Keratinocyte (primary cell): Measurements from ENCODE around the gene MAP3K4. TPM values are rescaled to one million over a fixed set of nuclear protein-coding genes. Genes with fewer than 3 reads are reported as not detected.

Source experiments
- DNase-seq: peaks from one replicate; pipeline ENCODE4 v3.0.0-alpha.2; 2011; ENCODE audit warnings: low read depth, missing footprints, low spot score
- FAIRE-seq: peaks from 2 replicates; lab custom pipeline; 2011; peaks lifted over from hg19 to GRCh38; lab: Jason Lieb, UNC
- H2AFZ ChIP-seq: 2 replicates; pipeline ENCODE4 v1.6.0; 2012; ENCODE audit warnings: low read length, control low read depth, inconsistent platforms; ENCODE audit not compliant: control insufficient read depth
- H3K27ac ChIP-seq: 2 replicates; pipeline ENCODE4 v1.5.1; 2011; ENCODE audit warnings: low read length; ENCODE audit not compliant: control insufficient read depth, insufficient read depth
- H3K27me3 ChIP-seq: 3 replicates; pipeline ENCODE4 v1.6.0; 2011; ENCODE audit warnings: low read length; ENCODE audit not compliant: control insufficient read depth, insufficient read depth; ENCODE audit errors: extremely low read depth
- H3K36me3 ChIP-seq, 2 experiments: 2 replicates in 1 of 2; 3 replicates in 1 of 2; pipeline ENCODE4 v1.5.1; 2011; ENCODE audit warnings: low read length in 2 of 2, mild to moderate bottlenecking in 1 of 2; ENCODE audit not compliant: control insufficient read depth in 2 of 2, insufficient read depth in 2 of 2; ENCODE audit errors: extremely low read depth in 1 of 2
- H3K4me1 ChIP-seq: 3 replicates; pipeline ENCODE4 v1.5.1; 2011; ENCODE audit warnings: low read length; ENCODE audit not compliant: control insufficient read depth, insufficient read depth; ENCODE audit errors: extremely low read depth
- H3K4me2 ChIP-seq: 3 replicates; pipeline ENCODE4 v1.6.0; 2011; ENCODE audit warnings: low read depth, low read length; ENCODE audit not compliant: control insufficient read depth, insufficient read depth; ENCODE audit errors: extremely low read depth
- H3K4me3 ChIP-seq, 3 experiments: fragments of 200-600 bp in 1 of 3; sonication (generic) in 1 of 3; 2 replicates in 2 of 3; 3 replicates in 1 of 3; pipeline ENCODE4 v1.5.1; 2011 to 2016; ENCODE audit warnings: low read length in 3 of 3, mild to moderate bottlenecking in 3 of 3, control low read depth in 2 of 3, inconsistent platforms in 1 of 3, low read depth in 1 of 3, mixed read lengths in 1 of 3, mixed run types in 1 of 3, moderate library complexity in 1 of 3; ENCODE audit not compliant: control insufficient read depth in 2 of 3, insufficient read depth in 2 of 3; ENCODE audit errors: extremely low read depth in 1 of 3
- H3K79me2 ChIP-seq: 2 replicates; pipeline ENCODE4 v1.6.0; 2012; ENCODE audit warnings: low read length; ENCODE audit not compliant: control insufficient read depth, insufficient read depth
- H3K9ac ChIP-seq: 3 replicates; pipeline ENCODE4 v1.6.0; 2011; ENCODE audit warnings: low read length; ENCODE audit not compliant: control insufficient read depth, insufficient read depth; ENCODE audit errors: extremely low read depth
- H3K9me1 ChIP-seq: 3 replicates; pipeline ENCODE4 v1.6.0; 2011; ENCODE audit warnings: low read length; ENCODE audit not compliant: control insufficient read depth, insufficient read depth; ENCODE audit errors: extremely low read depth
- H3K9me3 ChIP-seq: 2 replicates; pipeline ENCODE4 v1.5.1; 2012; ENCODE audit warnings: low read depth, low read length; ENCODE audit not compliant: control insufficient read depth
- H4K20me1 ChIP-seq: 3 replicates; pipeline ENCODE4 v1.6.0; 2011; ENCODE audit warnings: low read length; ENCODE audit not compliant: control insufficient read depth, insufficient read depth; ENCODE audit errors: extremely low read depth
- EZH2 ChIP-seq: IDR thresholded peaks from one replicate; pipeline ENCODE4 v1.6.1; 2012; ENCODE audit warnings: inconsistent platforms, mild to moderate bottlenecking, low read length, moderate library complexity
- dilution Hi-C: fragments of 300-500 bp; cut with MboI; formaldehyde crosslinking; loops from one replicate; pipeline ENCODE4 v1.7.0; 2020; ENCODE audit warnings: low sequenced_read_pairs; ENCODE audit not compliant: extremely low pct_ligation_motif_present
- polyA plus RNA-seq, 5 experiments: library from polyadenylated mRNA; depleted of rRNA in 3 of 5; stranded (reverse) in 3 of 5; stranded (forward) in 1 of 5; unstranded in 1 of 5; fragments of >200 nt; gene quantifications; 1 replicate in 1 of 5; 2 replicates in 3 of 5; 3 replicates in 1 of 5; pipeline versions ENCODE4 v1.2.1 to v1.2.3, GENCODE V29; 2011 to 2012; ENCODE audit warnings: missing spikeins in 2 of 5, low read depth in 1 of 5, low replicate concordance in 1 of 5
- TF ChIP-seq, protein P1 (sequence below), 3 experiments: IDR thresholded peaks in 1 of 3; conservative IDR thresholded peaks in 1 of 3; optimal IDR thresholded peaks in 1 of 3; 2 replicates in 2 of 3; 3 replicates in 1 of 3; pipeline versions ENCODE3 to v1.5.1; 2011; ENCODE audit warnings: low read length in 3 of 3, mild to moderate bottlenecking in 3 of 3, moderate library complexity in 2 of 3, control low read depth in 1 of 3, inconsistent platforms in 1 of 3; ENCODE audit not compliant: insufficient read depth in 2 of 3; ENCODE audit errors: extremely low read depth in 1 of 3

MAP3K4 gene
- polyA plus RNA-seq, 1 donor (not counting 4 experiments of a cell fraction or from before 2014, with no cell fraction given): 12.8 TPM

DNA sequence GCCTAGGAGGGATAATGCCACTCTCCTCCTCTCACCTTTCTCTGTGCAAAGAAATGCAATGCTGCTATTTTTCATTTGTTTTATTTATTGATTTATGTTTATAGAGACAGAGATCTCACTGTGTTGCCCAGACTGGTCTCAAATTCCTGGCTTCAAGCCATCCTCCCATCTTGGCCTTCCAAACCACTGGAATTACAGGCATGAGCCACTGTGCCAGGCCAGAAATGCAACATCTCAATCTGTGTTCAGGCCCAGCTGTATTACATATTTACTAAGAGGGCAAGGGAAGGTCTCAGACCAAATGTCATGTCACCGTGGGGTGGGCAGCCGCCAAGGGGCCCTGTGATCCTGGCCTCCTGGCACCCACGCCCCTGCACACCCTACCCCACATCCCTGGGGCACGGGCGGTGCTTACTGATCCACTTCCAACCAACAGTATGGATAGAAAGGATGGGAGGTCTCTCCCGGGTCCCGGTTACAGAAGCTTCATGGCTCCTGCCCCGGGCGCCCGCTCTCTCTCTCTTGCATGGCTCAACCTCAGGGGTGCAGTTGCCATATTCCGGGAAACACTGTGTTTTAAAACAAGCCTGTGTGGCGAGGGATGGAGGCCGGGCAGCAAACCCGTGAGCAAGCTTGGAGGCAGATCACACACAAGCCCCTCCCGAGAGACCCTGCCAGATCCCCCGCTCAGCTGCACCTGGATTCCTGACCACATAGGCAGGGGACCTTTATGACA is 170.5 kb downstream of the MAP3K4 start:
- no peaks in the 10 kb centered on the region for H3K9me3 ChIP-seq
- no peak overlapping the region for H3K4me3 ChIP-seq
- H3K9ac ChIP-seq: no peak overlapping the region
- no peaks in the 10 kb centered on the region for H3K9me1 ChIP-seq
- no peaks in the 10 kb centered on the region for H3K27me3 ChIP-seq
- DNase-seq (no peak), FAIRE-seq (no peak)
- H3K4me2 ChIP-seq: no peak overlapping the region
- H3K4me1 ChIP-seq: peaks cover 9% of the 10 kb centered on the region
- TF ChIP-seq EZH2: no peak
- TF ChIP-seq, protein P1, sequence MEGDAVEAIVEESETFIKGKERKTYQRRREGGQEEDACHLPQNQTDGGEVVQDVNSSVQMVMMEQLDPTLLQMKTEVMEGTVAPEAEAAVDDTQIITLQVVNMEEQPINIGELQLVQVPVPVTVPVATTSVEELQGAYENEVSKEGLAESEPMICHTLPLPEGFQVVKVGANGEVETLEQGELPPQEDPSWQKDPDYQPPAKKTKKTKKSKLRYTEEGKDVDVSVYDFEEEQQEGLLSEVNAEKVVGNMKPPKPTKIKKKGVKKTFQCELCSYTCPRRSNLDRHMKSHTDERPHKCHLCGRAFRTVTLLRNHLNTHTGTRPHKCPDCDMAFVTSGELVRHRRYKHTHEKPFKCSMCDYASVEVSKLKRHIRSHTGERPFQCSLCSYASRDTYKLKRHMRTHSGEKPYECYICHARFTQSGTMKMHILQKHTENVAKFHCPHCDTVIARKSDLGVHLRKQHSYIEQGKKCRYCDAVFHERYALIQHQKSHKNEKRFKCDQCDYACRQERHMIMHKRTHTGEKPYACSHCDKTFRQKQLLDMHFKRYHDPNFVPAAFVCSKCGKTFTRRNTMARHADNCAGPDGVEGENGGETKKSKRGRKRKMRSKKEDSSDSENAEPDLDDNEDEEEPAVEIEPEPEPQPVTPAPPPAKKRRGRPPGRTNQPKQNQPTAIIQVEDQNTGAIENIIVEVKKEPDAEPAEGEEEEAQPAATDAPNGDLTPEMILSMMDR (optimal IDR thresholded peaks at IDR 0.05 in 1 of 3, IDR thresholded peaks at IDR 0.05 in 1 of 3, conservative IDR thresholded peaks at IDR 0.05 in 1 of 3; ENCODE audit: extremely low read depth in 1 of 3, insufficient read depth in 2 of 3, low read length in 3 of 3): no peak
- dilution Hi-C loops: no loop called here
- no peaks in the 10 kb centered on the region for H4K20me1 ChIP-seq
- no peak overlapping the region for H2AFZ ChIP-seq
- no peaks in the 10 kb centered on the region for H3K79me2 ChIP-seq
- peaks cover 3 to 9% of the 10 kb centered on the region in 2 experiments for H3K36me3 ChIP-seq
- no peak overlapping the region for H3K27ac ChIP-seq

DNA sequence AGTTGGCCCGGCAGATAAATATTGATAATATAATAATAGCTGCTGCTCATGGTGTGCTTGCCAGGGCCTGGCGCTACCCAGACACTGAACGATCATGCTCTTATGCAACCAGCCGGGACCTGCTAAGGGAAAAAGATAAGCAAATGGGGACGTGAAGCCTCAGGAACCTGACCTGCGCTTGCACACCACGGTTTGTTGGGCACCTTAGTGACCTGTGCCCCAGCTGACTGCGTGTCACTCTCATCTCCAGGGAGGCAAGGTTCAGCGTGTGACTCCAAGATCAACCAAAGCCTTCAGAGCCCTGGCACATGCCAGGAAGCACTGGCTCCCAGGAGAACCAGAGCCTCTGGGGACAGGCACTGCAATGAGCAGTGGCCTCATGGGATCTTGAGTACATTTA is 171.2 kb downstream of the MAP3K4 start:
- Histone ChIP-seq H3K27me3 (no peaks in the 10 kb centered on the region), H3K9me3 (no peaks in the 10 kb centered on the region), H2AFZ (no peak overlapping the region), H3K4me2 (no peak overlapping the region), H3K9me1 (no peaks in the 10 kb centered on the region), H3K4me3 (no peak overlapping the region), H3K79me2 (no peaks in the 10 kb centered on the region), H4K20me1 (no peaks in the 10 kb centered on the region), H3K4me1 (peaks cover 9% of the 10 kb centered on the region), H3K36me3 (peaks cover 3 to 9% of the 10 kb centered on the region in 2 experiments), H3K9ac (no peak overlapping the region), H3K27ac (no peak overlapping the region)
- TF ChIP-seq, protein P1 (optimal IDR thresholded peaks at IDR 0.05 in 1 of 3, IDR thresholded peaks at IDR 0.05 in 1 of 3, conservative IDR thresholded peaks at IDR 0.05 in 1 of 3; ENCODE audit: extremely low read depth in 1 of 3, insufficient read depth in 2 of 3, low read length in 3 of 3): no peak
- TF ChIP-seq EZH2: no peak
- DNase-seq (no peak), FAIRE-seq (no peak)
- dilution Hi-C loops: no loop called here
